Ectodermal cell (in vitro differentiated cells): Measurements from ENCODE around the gene WAPL.

Experiments
- H3K27ac ChIP-seq: 2 replicates; pipeline ENCODE4 v1.7.0; 2013; ENCODE audit warnings: mild to moderate bottlenecking, low read depth, low read length; ENCODE audit not compliant: insufficient read depth, poor library complexity, severe bottlenecking
- H3K27me3 ChIP-seq: 2 replicates; pipeline ENCODE4 v1.7.0; 2013; ENCODE audit warnings: mild to moderate bottlenecking, low read length; ENCODE audit not compliant: insufficient read depth, control insufficient read depth, poor library complexity, severe bottlenecking
- H3K36me3 ChIP-seq: one replicate; pipeline ENCODE4 v1.7.0; 2013; ENCODE audit warnings: low read length; ENCODE audit not compliant: control insufficient read depth, insufficient read depth
- H3K4me1 ChIP-seq: one replicate; pipeline ENCODE4 v1.7.0; 2013; ENCODE audit warnings: low read length; ENCODE audit not compliant: control insufficient read depth, insufficient read depth
- H3K4me3 ChIP-seq: 2 replicates; pipeline ENCODE4 v1.7.0; 2013; ENCODE audit warnings: low read depth, low read length, control low read depth; ENCODE audit not compliant: insufficient read depth
- H3K9me3 ChIP-seq: 2 replicates; pipeline ENCODE4 v1.7.0; 2013; ENCODE audit warnings: mild to moderate bottlenecking, low read length, moderate library complexity; ENCODE audit not compliant: control insufficient read depth
- WGBS, 2 experiments: methylation state at CpG; one replicate each; pipeline ENCODE4 v1.1.7; 2013; ENCODE audit warnings: missing lambda C conversion rate in 2 of 2; 5-methylcytosine and 5-hydroxymethylcytosine counted together

The WAPL gene

DNA sequence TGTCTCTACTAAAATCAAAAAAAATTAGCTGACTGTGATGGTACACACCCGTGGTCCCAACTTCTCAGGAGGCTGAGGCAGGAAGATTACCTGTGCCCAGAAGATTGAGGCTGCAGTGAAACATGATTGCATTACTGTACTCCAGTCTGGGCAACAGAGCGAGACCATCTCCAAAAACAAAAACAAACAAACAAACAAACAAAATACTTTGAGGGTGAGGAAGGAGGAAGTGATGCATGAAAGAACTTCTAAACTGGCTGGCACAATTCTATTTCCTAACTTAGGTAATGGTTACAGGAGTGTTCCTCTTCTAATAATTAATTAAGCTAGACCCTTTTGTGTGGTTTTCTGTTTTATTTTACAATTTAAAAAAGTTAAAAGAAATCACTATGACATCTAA is 15.5 kb downstream of the WAPL start:
- Histone ChIP-seq H3K9me3 (no peaks in the 10 kb centered on the region), H3K27ac (no peak overlapping the region), H3K36me3 (peaks cover 3% of the 10 kb centered on the region), H3K27me3 (no peaks in the 10 kb centered on the region), H3K4me3 (no peak overlapping the region), H3K4me1 (no peaks in the 10 kb centered on the region)
- WGBS, 2 experiments = 83 to 88% methylated on average over 1 of the region's 2 CpGs

DNA sequence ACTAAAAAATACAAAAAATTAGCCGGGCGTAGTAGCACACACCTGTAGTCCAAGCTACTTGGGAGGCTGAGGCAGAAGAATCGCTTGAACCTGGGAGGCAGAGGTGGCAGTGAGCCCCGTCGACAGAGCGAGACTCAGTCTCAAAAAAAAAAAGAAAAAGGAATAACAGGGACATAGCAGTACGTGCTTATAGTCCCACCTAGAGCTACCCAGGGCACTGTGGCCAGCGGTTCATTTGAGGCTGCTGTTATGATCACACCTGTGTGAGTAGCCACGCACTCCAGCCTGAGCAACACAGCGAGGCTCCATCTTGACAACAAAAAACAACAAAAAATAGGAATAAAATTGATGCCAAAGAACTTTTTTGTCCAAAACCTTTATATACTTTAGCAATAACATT is 17.1 kb downstream of the WAPL start:
- no peaks in the 10 kb centered on the region for H3K27me3 ChIP-seq
- peaks cover 8% of the 10 kb centered on the region for H3K36me3 ChIP-seq
- H3K27ac ChIP-seq = no peak overlapping the region
- no peaks in the 10 kb centered on the region for H3K9me3 ChIP-seq
- 92 to 93% methylated on average over 10 of the region's 10 CpGs for WGBS, 2 experiments
- H3K4me3 ChIP-seq = no peak overlapping the region
- H3K4me1 ChIP-seq = no peaks in the 10 kb centered on the region

DNA sequence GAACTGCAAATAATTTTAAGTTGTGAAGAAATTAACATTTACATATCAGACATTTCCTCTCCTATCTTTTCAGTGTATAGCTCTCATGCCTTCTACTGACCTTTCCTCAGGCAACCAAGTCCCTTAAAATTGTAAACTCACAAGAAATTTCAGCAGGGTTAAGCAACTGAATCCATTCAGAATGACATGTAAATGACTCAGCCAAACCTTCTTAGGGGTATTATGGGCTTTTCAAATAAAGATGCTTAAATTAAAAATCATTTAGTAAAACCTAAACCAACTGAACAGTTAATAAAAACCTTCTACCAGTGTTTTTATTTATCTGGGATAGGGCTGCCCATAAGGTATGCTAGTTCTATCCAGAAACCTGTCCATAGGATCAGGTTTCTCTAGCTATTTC is 20.7 kb downstream of the WAPL start:
- H3K27ac ChIP-seq = no peak overlapping the region
- H3K4me3 ChIP-seq = no peak overlapping the region
- H3K4me1 ChIP-seq = no peaks in the 10 kb centered on the region
- peaks cover 27% of the 10 kb centered on the region for H3K36me3 ChIP-seq
- H3K27me3 ChIP-seq = no peaks in the 10 kb centered on the region
- no peaks in the 10 kb centered on the region for H3K9me3 ChIP-seq

- no peaks in the 10 kb centered on the region for H3K4me1 ChIP-seq
- peaks cover 26% of the 10 kb centered on the region for H3K36me3 ChIP-seq
- no peaks in the 10 kb centered on the region for H3K9me3 ChIP-seq
- H3K27me3 ChIP-seq = no peaks in the 10 kb centered on the region
- 100% methylated on average over 1 of the region's 1 CpG for WGBS, 2 experiments
- no peak overlapping the region for H3K4me3 ChIP-seq
- no peak overlapping the region for H3K27ac ChIP-seq
These were observed 23.0 kb downstream of the WAPL start for GRCh38 chr10:86498598-86498997.

GRCh38 chr10:86497621-86498020 is 24.0 kb downstream of the WAPL start:
- WGBS, 2 experiments = 92 to 100% methylated on average over 2 to 3 of the region's 3 CpGs
- H3K4me3 ChIP-seq = no peak overlapping the region
- no peaks in the 10 kb centered on the region for H3K9me3 ChIP-seq
- H3K27me3 ChIP-seq = no peaks in the 10 kb centered on the region
- peaks cover 24% of the 10 kb centered on the region for H3K36me3 ChIP-seq
- H3K27ac ChIP-seq = no peak overlapping the region
- no peaks in the 10 kb centered on the region for H3K4me1 ChIP-seq

DNA sequence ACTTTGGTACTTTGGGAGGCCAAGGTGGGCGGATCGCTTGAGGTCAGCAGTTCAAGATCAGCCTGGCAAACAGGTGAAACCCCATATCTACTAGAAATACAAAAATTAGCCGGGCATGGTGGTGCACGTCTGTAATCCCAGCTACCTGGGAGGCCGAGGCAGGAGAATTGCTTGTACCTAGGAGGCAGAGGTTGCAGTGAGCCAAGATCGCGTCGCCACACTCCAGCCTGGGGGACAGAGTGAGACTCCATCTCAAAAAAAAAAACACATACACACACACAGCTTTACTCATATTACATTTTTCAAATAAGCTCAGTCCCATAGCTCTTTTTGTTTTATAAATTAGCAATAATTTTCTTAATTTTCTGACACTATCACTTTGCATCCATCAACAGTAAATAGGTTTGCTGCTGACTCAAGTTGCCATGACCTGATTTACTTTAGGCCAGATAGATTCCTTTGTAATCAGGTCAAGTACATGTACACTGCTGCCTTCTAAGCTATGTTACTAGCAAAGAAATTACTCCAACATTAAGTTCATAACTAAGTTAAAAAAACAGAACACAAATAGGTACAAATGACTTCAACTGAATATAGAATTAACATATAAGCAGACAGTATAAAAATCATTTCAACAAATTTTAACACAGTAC is 31.5 kb downstream of the WAPL start:
- Histone ChIP-seq H3K36me3 (no peaks in the 10 kb centered on the region), H3K9me3 (no peaks in the 10 kb centered on the region), H3K4me1 (no peaks in the 10 kb centered on the region), H3K27ac (no peak overlapping the region), H3K4me3 (no peak overlapping the region), H3K27me3 (no peaks in the 10 kb centered on the region)
- 91 to 93% methylated on average over 8 of the region's 8 CpGs for WGBS, 2 experiments

- Histone ChIP-seq H3K4me3 (no peak overlapping the region), H3K9me3 (no peaks in the 10 kb centered on the region), H3K27ac (no peak overlapping the region), H3K4me1 (no peaks in the 10 kb centered on the region), H3K36me3 (peaks cover 4% of the 10 kb centered on the region), H3K27me3 (no peaks in the 10 kb centered on the region)
- 93 to 97% methylated on average over 1 of the region's 1 CpG for WGBS, 2 experiments
These were observed 32.4 kb downstream of the WAPL start for GRCh38 chr10:86489071-86489810.

DNA sequence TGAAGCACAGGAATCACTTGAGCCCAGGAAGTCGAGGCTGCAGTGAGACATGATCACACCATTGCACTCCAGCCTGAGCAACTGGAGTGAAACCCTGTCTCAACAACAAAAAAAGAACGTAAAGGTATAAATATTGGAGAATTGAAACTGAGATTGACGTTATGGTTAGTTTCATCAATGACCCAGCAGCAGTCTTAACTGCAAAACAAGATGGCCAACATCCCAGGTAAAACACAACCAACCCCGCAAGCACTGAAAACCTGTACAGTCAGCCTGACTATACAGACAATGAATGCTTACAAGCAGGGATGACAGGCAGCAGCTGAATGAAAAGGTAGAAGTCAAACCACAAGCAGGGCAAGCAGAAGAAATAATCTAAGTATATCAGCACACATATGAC is 34.7 kb downstream of the WAPL start:
- 94 to 96% methylated on average over 4 of the region's 4 CpGs for WGBS, 2 experiments
- no peak overlapping the region for H3K4me3 ChIP-seq
- H3K4me1 ChIP-seq = no peaks in the 10 kb centered on the region
- no peak overlapping the region for H3K27ac ChIP-seq
- H3K36me3 ChIP-seq = peaks cover 4% of the 10 kb centered on the region
- H3K27me3 ChIP-seq = no peaks in the 10 kb centered on the region
- no peaks in the 10 kb centered on the region for H3K9me3 ChIP-seq

DNA sequence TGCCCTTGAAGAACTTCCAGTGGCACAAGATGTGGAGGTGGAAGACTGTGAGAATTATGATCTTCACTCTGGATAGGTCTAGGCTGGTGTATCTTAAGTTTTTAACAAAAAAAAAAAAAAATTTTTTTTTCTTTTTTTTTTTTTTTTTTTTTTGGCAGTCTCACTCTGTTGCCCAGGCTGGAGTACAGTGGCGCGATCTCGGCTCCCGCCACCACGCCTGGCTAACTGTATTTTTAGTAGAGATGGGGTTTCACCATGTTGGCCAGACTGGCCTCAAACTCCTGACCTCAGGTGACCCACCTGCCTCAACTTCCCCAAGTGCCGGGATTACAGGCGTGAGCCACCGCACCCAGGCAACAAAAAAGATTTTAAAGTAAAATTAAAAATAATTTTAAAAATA is 37.9 kb downstream of the WAPL start:
- WGBS, 2 experiments = 87 to 94% methylated on average over 5 to 6 of the region's 8 CpGs
- Histone ChIP-seq H3K9me3 (no peaks in the 10 kb centered on the region), H3K4me1 (no peaks in the 10 kb centered on the region), H3K27me3 (no peaks in the 10 kb centered on the region), H3K4me3 (no peak overlapping the region), H3K36me3 (peaks cover 4% of the 10 kb centered on the region), H3K27ac (no peak overlapping the region)

DNA sequence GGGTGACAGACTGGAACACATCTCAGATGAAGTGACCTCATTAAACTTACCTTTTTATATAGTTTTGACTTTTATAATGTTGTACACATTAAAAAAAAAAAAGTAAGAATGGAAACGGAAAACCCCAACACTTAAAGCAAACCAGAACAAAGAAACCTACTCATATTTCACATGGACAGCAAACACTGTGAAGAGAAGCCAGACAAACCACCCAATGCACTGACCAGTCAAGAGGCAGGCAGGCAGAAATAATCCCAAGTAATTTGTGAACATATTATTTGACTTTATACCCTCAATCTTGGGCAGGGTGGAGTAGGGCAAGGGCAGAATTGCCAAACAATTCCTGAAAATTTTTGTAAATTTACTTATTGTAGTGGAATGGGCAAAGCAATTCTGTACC is 39.8 kb downstream of the WAPL start:
- Histone ChIP-seq H3K4me3 (no peak overlapping the region), H3K9me3 (no peaks in the 10 kb centered on the region), H3K27me3 (no peaks in the 10 kb centered on the region), H3K27ac (no peak overlapping the region), H3K4me1 (no peaks in the 10 kb centered on the region), H3K36me3 (peaks cover 4% of the 10 kb centered on the region)
- WGBS, 2 experiments = 100% methylated on average over 1 of the region's 1 CpG; no CpG with 5 or more reads in 1 of the 2 experiments
